Erythroblast (primary cell): ENCODE results near the gene OR51B2.
"Not testable (repeated sequence)": the region's sequence is repeated elsewhere in the genome, so short reads cannot be mapped to it uniquely, and the experiment has no call there.

ENCODE experiments used
- DNase-seq, 2 experiments: peaks; one replicate each; lab custom pipeline; 2025; lab: John Stamatoyannopoulos, UW
- GATA1 ChIP-seq: IDR thresholded peaks from 2 replicates; pipeline ENCODE4 v1.6.1; 2011; ENCODE audit warnings: low read depth, mild to moderate bottlenecking, control low read depth, low read length, moderate library complexity
- POLR2A ChIP-seq: IDR thresholded peaks from 2 replicates; pipeline ENCODE4 v1.6.1; 2011; ENCODE audit warnings: mild to moderate bottlenecking, low read length

Gene OR51B2

GRCh38 chr11:5343474-5344335 is 19.6 kb upstream of the OR51B2 start, which contains the start of gene OR51B5:
Gene OR51B5 (minus strand): TSS chr11:5343524. CDS start chr11:5343524, 0 bp downstream.
- TF ChIP-seq POLR2A (no peak), GATA1 (no peak)
- no peak for DNase-seq

- TF ChIP-seq POLR2A (no peak), GATA1 (no peak)
- no peak for DNase-seq
Measured at GRCh38 chr11:5339771-5340322, 15.8 kb upstream of the OR51B2 start.

- not testable (repeated sequence) for DNase-seq
Measured at GRCh38 chr11:5337253-5337652, 13.2 kb upstream of the OR51B2 start.

- TF ChIP-seq POLR2A (no peak), GATA1 (no peak)
Measured at GRCh38 chr11:5336331-5336730, 12.2 kb upstream of the OR51B2 start.

GRCh38 chr11:5335170-5335569 is 11.1 kb upstream of the OR51B2 start:
- TF ChIP-seq GATA1, result no peak
- DNase-seq, result peak; percentile 18 to 45

More at GRCh38 chr11:5336331-5336730, 12.2 kb upstream of the OR51B2 start:
- no peak for DNase-seq

GRCh38 chr11:5317292-5317691 is 6.8 kb downstream of the OR51B2 start:
- DNase-seq, result peak; percentile 32 to 35
- TF ChIP-seq POLR2A (no peak), GATA1 (no peak)

GRCh38 chr11:5313326-5314023 is 10.6 kb downstream of the OR51B2 start:
- not testable (repeated sequence) for DNase-seq

GRCh38 chr11:5310423-5310822 is 13.7 kb downstream of the OR51B2 start:
- no peak for TF ChIP-seq POLR2A
- no peak for TF ChIP-seq GATA1
- no peak for DNase-seq

- TF ChIP-seq GATA1, result no peak
- no peak for TF ChIP-seq POLR2A
- DNase-seq, result no peak
Measured at GRCh38 chr11:5307256-5308019, 16.7 kb downstream of the OR51B2 start.

- peak in 1 of 2 experiments; percentile 28 for DNase-seq
- no peak for TF ChIP-seq GATA1
- no peak for TF ChIP-seq POLR2A
Measured at GRCh38 chr11:5304046-5304445, 20.1 kb downstream of the OR51B2 start.

GRCh38 chr11:5303626-5304025 is 20.5 kb downstream of the OR51B2 start:
- no peak for TF ChIP-seq GATA1
- peak; percentile 22 for TF ChIP-seq POLR2A

GRCh38 chr11:5301846-5302245 is 22.3 kb downstream of the OR51B2 start, which contains the start of gene OR51B4:
Gene OR51B4 (minus strand): TSS chr11:5301946. CDS start chr11:5301946, 0 bp downstream.
- no peak for TF ChIP-seq GATA1
- no peak for TF ChIP-seq POLR2A
- DNase-seq, result no peak

More at GRCh38 chr11:5303626-5304025, 20.5 kb downstream of the OR51B2 start:
- DNase-seq, result peak; percentile 44 to 84

- no peak for DNase-seq
- no peak for TF ChIP-seq POLR2A
- TF ChIP-seq GATA1, result no peak
Measured at GRCh38 chr11:5300251-5300650, 23.8 kb downstream of the OR51B2 start.

GRCh38 chr11:5298451-5298850 is 25.6 kb downstream of the OR51B2 start:
- no peak for TF ChIP-seq GATA1
- TF ChIP-seq POLR2A, result no peak
- DNase-seq, result peak in 1 of 2 experiments; percentile 12
